PFSK-1 (cell line): ENCODE results near the gene THUMPD1.

Experiments used
- POLR2AphosphoS5 ChIP-seq: IDR thresholded peaks from 2 replicates; pipeline ENCODE4 v1.6.1; 2012; ENCODE audit warnings: low read depth, mild to moderate bottlenecking, control low read depth, low read length, moderate library complexity
- SIN3A ChIP-seq: IDR thresholded peaks from 2 replicates; pipeline ENCODE4 v1.6.1; 2012; ENCODE audit warnings: mild to moderate bottlenecking, low read length, moderate library complexity, borderline replicate concordance; ENCODE audit not compliant: insufficient read depth
- TAF1 ChIP-seq: IDR thresholded peaks from 2 replicates; pipeline ENCODE4 v1.6.1; 2012; ENCODE audit warnings: low read length, control low read depth, borderline replicate concordance; ENCODE audit not compliant: insufficient read depth
- TF ChIP-seq, protein P1 (sequence below), 2 experiments: IDR thresholded peaks; 2 replicates each; pipeline versions ENCODE4 v1.6.1 to v1.8.0; 2011 to 2012; ENCODE audit warnings: low read depth in 2 of 2, low read length in 2 of 2, control low read depth in 1 of 2, inconsistent platforms in 1 of 2, mild to moderate bottlenecking in 1 of 2, moderate library complexity in 1 of 2; ENCODE audit not compliant: insufficient read depth in 1 of 2

DNA sequence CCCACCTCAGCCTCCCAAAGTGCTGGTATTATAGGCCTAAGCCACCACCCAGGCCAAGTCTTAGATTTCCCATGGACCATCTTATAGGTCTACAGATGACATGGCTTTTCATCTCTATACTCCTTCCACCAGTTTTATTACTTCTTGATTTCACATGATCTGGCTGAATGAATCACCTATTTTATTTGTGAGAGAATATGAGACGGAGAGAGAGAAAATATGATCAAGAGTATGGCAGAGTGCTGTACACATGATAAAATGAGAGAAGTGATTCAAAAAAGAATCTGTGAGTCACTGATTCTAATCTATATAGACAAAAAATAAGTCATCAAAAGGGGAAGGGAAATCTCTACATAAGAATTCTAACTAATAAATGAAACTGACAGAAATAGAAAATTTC, 57.8 kb downstream of the THUMPD1 start:
- TF ChIP-seq POLR2AphosphoS5 (no peak), TAF1 (no peak), SIN3A (no peak)
- TF ChIP-seq, protein P1, sequence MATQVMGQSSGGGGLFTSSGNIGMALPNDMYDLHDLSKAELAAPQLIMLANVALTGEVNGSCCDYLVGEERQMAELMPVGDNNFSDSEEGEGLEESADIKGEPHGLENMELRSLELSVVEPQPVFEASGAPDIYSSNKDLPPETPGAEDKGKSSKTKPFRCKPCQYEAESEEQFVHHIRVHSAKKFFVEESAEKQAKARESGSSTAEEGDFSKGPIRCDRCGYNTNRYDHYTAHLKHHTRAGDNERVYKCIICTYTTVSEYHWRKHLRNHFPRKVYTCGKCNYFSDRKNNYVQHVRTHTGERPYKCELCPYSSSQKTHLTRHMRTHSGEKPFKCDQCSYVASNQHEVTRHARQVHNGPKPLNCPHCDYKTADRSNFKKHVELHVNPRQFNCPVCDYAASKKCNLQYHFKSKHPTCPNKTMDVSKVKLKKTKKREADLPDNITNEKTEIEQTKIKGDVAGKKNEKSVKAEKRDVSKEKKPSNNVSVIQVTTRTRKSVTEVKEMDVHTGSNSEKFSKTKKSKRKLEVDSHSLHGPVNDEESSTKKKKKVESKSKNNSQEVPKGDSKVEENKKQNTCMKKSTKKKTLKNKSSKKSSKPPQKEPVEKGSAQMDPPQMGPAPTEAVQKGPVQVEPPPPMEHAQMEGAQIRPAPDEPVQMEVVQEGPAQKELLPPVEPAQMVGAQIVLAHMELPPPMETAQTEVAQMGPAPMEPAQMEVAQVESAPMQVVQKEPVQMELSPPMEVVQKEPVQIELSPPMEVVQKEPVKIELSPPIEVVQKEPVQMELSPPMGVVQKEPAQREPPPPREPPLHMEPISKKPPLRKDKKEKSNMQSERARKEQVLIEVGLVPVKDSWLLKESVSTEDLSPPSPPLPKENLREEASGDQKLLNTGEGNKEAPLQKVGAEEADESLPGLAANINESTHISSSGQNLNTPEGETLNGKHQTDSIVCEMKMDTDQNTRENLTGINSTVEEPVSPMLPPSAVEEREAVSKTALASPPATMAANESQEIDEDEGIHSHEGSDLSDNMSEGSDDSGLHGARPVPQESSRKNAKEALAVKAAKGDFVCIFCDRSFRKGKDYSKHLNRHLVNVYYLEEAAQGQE (IDR thresholded peaks at IDR 0.05; ENCODE audit: insufficient read depth in 1 of 2, low read depth in 2 of 2, low read length in 2 of 2): no peak
